Panc1 (cell line): Measurements from ENCODE around the gene BIRC6.

Source experiments
- CTCF ChIP-seq: fragments of 450-650 bp; IDR thresholded peaks from 2 replicates; pipeline ENCODE4 v1.5.1; 2017; ENCODE audit warnings: mild to moderate bottlenecking
- TCF7L2 ChIP-seq: IDR thresholded peaks from 2 replicates; pipeline ENCODE4 v1.6.1; 2011; ENCODE audit warnings: mild to moderate bottlenecking, low read depth, low read length, inconsistent platforms

- TF ChIP-seq TCF7L2 (no peak), CTCF (no peak)
Measured at GRCh38 chr2:32514946-32515345, 158.1 kb downstream of the BIRC6 start.
